Measurements from ENCODE around the gene SNX19.

SNX19 gene

GRCh38 chr11:130891326-130891725, 25.0 kb downstream of the SNX19 start:
- no peak overlapping the region for H2AFZ ChIP-seq (ENCODE audit: low read depth)
- no peaks in the 10 kb centered on the region for H4K20me1 ChIP-seq (ENCODE audit: insufficient read depth)
- H3K79me2 ChIP-seq (ENCODE audit: insufficient read depth, low read depth): no peaks in the 10 kb centered on the region
- H3K27me3 ChIP-seq (ENCODE audit: insufficient read depth, low read depth): no peaks in the 10 kb centered on the region
- TF ChIP-seq, protein P1, sequence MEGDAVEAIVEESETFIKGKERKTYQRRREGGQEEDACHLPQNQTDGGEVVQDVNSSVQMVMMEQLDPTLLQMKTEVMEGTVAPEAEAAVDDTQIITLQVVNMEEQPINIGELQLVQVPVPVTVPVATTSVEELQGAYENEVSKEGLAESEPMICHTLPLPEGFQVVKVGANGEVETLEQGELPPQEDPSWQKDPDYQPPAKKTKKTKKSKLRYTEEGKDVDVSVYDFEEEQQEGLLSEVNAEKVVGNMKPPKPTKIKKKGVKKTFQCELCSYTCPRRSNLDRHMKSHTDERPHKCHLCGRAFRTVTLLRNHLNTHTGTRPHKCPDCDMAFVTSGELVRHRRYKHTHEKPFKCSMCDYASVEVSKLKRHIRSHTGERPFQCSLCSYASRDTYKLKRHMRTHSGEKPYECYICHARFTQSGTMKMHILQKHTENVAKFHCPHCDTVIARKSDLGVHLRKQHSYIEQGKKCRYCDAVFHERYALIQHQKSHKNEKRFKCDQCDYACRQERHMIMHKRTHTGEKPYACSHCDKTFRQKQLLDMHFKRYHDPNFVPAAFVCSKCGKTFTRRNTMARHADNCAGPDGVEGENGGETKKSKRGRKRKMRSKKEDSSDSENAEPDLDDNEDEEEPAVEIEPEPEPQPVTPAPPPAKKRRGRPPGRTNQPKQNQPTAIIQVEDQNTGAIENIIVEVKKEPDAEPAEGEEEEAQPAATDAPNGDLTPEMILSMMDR (conservative IDR thresholded peaks at IDR 0.05; ENCODE audit: low read depth, low read length): no peak
- peaks cover 3% of the 10 kb centered on the region for H3K4me1 ChIP-seq (ENCODE audit: low read depth, poor library complexity, severe bottlenecking)
- H3K4me2 ChIP-seq: no peak overlapping the region
- H3K36me3 ChIP-seq (ENCODE audit: insufficient read depth): no peaks in the 10 kb centered on the region
- H3K27ac ChIP-seq: no peak overlapping the region
- H3K4me3 ChIP-seq (IDR thresholded peaks at IDR 0.05; ENCODE audit: insufficient read depth, low read depth, low read length): no peak overlapping the region
- H3K9ac ChIP-seq: no peak overlapping the region

DNA sequence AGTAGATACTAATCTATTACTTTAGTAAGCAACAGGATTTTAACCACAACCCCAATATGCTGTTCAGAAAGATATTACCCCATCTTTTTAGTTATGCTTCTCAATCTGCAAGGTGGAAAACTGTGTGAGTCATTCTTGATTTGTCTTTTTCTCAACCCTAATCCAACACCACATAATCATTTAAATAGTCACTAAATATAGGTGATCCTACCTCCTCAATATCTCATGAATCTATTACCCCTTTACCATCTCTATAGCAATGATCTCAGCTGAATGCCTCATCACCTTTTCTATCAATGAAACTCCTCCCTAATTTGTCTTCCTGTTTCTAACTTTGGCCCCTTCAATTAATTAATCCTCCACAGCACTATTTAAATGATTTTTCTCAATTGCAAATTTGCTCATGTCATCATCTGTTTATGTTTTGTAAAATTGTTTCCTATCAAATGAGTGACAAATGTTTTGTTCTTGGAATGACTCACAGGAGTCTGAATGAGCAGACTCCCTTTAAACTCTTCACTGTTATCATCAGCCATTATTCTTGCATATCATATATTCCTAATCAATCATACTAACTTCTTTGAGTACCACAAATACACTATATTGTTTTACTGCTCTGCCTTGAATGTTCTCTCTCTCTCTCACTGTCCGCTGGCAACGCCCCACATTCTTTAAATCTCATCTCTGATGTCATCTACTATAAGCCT, 26.1 kb downstream of the SNX19 start:
- H3K4me3 ChIP-seq (IDR thresholded peaks at IDR 0.05; ENCODE audit: insufficient read depth, low read depth, low read length): no peak overlapping the region

DNA sequence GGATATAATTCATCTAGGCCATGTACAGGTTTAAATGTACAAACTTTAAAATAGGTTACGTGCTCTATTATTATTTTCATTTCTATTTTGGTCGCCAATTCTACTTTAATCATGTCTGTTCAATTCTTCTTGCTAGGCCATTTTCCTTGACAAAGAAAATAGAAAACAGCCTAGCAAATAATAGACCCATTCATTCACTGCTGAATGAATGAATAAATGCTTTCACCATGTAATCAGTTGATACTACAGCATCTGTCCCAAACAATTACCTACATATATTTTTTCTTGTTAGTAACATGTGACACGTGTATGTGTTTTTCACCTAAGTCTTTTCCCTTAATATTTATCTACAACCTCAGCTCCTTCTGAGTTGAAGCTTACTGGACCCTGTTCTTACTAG, 27.5 kb downstream of the SNX19 start:
- Histone ChIP-seq H3K36me3 (ENCODE audit: insufficient read depth) (no peaks in the 10 kb centered on the region), H3K9ac (no peak overlapping the region)

More for the DNA sequence above, 26.1 kb downstream of the SNX19 start:
- Histone ChIP-seq H3K36me3 (ENCODE audit: insufficient read depth) (no peaks in the 10 kb centered on the region), H3K4me1 (ENCODE audit: low read depth, poor library complexity, severe bottlenecking) (peaks cover 3% of the 10 kb centered on the region), H3K27ac (no peak overlapping the region), H2AFZ (ENCODE audit: low read depth) (no peak overlapping the region), H3K27me3 (ENCODE audit: insufficient read depth, low read depth) (no peaks in the 10 kb centered on the region), H3K9ac (no peak overlapping the region), H3K4me2 (no peak overlapping the region), H3K79me2 (ENCODE audit: insufficient read depth, low read depth) (no peaks in the 10 kb centered on the region), H4K20me1 (ENCODE audit: insufficient read depth) (no peaks in the 10 kb centered on the region)
- TF ChIP-seq, protein P1 (conservative IDR thresholded peaks at IDR 0.05; ENCODE audit: low read depth, low read length): no peak

GRCh38 chr11:130886704-130887103, 29.6 kb downstream of the SNX19 start:
- TF ChIP-seq, protein P1 (conservative IDR thresholded peaks at IDR 0.05; ENCODE audit: low read depth, low read length): no peak
- H4K20me1 ChIP-seq (ENCODE audit: insufficient read depth): no peaks in the 10 kb centered on the region
- no peaks in the 10 kb centered on the region for H3K4me1 ChIP-seq (ENCODE audit: low read depth, poor library complexity, severe bottlenecking)
- H3K27me3 ChIP-seq (ENCODE audit: insufficient read depth, low read depth): no peaks in the 10 kb centered on the region
- no peaks in the 10 kb centered on the region for H3K79me2 ChIP-seq (ENCODE audit: insufficient read depth, low read depth)
- no peak overlapping the region for H2AFZ ChIP-seq (ENCODE audit: low read depth)
- no peak overlapping the region for H3K4me2 ChIP-seq
- no peak overlapping the region for H3K9ac ChIP-seq
- H3K4me3 ChIP-seq (IDR thresholded peaks at IDR 0.05; ENCODE audit: insufficient read depth, low read depth, low read length): no peak overlapping the region
- H3K27ac ChIP-seq: no peak overlapping the region
- no peaks in the 10 kb centered on the region for H3K36me3 ChIP-seq (ENCODE audit: insufficient read depth)

More for the DNA sequence above, 27.5 kb downstream of the SNX19 start:
- Histone ChIP-seq H3K27me3 (ENCODE audit: insufficient read depth, low read depth) (no peaks in the 10 kb centered on the region), H3K27ac (no peak overlapping the region), H3K4me3 (IDR thresholded peaks at IDR 0.05; ENCODE audit: insufficient read depth, low read depth, low read length) (no peak overlapping the region), H2AFZ (ENCODE audit: low read depth) (no peak overlapping the region), H3K4me1 (ENCODE audit: low read depth, poor library complexity, severe bottlenecking) (no peaks in the 10 kb centered on the region), H3K4me2 (no peak overlapping the region), H3K79me2 (ENCODE audit: insufficient read depth, low read depth) (no peaks in the 10 kb centered on the region), H4K20me1 (ENCODE audit: insufficient read depth) (no peaks in the 10 kb centered on the region)
- TF ChIP-seq, protein P1 (conservative IDR thresholded peaks at IDR 0.05; ENCODE audit: low read depth, low read length): no peak

Data from KMS-11 (cell line).